ENCODE data around the gene ATM.

The ATM gene

DNA sequence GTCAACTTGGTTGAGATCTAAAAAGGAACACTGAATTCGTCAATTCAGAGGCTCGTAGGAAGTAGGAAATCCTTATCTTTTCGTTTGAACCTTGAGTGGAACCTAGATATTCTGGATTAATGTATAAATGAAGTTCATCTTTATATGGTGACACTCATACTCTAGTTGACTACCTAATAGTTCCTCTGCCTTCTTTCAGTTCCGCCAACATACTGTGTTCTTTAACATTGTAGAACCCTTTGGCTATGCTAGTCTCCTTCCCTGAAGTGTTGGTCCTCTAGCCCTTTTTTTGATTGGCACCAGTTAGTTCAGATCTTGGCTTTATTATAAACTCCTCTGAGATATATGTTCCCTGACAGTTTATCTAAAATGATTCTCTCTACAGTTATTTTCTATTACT is 1.5 kb downstream of the ATM start:
- TF ChIP-seq, protein P1, sequence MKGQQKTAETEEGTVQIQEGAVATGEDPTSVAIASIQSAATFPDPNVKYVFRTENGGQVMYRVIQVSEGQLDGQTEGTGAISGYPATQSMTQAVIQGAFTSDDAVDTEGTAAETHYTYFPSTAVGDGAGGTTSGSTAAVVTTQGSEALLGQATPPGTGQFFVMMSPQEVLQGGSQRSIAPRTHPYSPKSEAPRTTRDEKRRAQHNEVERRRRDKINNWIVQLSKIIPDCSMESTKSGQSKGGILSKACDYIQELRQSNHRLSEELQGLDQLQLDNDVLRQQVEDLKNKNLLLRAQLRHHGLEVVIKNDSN (IDR thresholded peaks at IDR 0.05): no peak
- TF ChIP-seq NFIC (IDR thresholded peaks at IDR 0.05): no peak
- no peak for TF ChIP-seq TCF12 (IDR thresholded peaks at IDR 0.05; ENCODE audit: low read depth)
- TF ChIP-seq RAD21 (IDR thresholded peaks at IDR 0.05; ENCODE audit: low read depth): no peak
- no peak for TF ChIP-seq CEBPB (IDR thresholded peaks at IDR 0.05)
- no peak for TF ChIP-seq YY1 (IDR thresholded peaks at IDR 0.05; ENCODE audit: low read depth)
- TF ChIP-seq EGR1 (IDR thresholded peaks at IDR 0.05): no peak
- no peak for TF ChIP-seq EP300 (IDR thresholded peaks at IDR 0.05; ENCODE audit: borderline replicate concordance)
- no peak for TF ChIP-seq CREB1 (IDR thresholded peaks at IDR 0.05; ENCODE audit: low read depth)
- no peak for TF ChIP-seq TAF1 (IDR thresholded peaks at IDR 0.05; ENCODE audit: low read depth)
- TF ChIP-seq ZBTB7A (IDR thresholded peaks at IDR 0.05; ENCODE audit: low read depth): no peak
- no peak for TF ChIP-seq FOXM1 (IDR thresholded peaks at IDR 0.05; ENCODE audit: borderline replicate concordance, low read depth)
- TF ChIP-seq, protein P2, sequence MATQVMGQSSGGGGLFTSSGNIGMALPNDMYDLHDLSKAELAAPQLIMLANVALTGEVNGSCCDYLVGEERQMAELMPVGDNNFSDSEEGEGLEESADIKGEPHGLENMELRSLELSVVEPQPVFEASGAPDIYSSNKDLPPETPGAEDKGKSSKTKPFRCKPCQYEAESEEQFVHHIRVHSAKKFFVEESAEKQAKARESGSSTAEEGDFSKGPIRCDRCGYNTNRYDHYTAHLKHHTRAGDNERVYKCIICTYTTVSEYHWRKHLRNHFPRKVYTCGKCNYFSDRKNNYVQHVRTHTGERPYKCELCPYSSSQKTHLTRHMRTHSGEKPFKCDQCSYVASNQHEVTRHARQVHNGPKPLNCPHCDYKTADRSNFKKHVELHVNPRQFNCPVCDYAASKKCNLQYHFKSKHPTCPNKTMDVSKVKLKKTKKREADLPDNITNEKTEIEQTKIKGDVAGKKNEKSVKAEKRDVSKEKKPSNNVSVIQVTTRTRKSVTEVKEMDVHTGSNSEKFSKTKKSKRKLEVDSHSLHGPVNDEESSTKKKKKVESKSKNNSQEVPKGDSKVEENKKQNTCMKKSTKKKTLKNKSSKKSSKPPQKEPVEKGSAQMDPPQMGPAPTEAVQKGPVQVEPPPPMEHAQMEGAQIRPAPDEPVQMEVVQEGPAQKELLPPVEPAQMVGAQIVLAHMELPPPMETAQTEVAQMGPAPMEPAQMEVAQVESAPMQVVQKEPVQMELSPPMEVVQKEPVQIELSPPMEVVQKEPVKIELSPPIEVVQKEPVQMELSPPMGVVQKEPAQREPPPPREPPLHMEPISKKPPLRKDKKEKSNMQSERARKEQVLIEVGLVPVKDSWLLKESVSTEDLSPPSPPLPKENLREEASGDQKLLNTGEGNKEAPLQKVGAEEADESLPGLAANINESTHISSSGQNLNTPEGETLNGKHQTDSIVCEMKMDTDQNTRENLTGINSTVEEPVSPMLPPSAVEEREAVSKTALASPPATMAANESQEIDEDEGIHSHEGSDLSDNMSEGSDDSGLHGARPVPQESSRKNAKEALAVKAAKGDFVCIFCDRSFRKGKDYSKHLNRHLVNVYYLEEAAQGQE (IDR thresholded peaks at IDR 0.05; ENCODE audit: low read depth): no peak
- TF ChIP-seq, protein P3, sequence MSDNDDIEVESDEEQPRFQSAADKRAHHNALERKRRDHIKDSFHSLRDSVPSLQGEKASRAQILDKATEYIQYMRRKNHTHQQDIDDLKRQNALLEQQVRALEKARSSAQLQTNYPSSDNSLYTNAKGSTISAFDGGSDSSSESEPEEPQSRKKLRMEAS (IDR thresholded peaks at IDR 0.05): no peak

DNA sequence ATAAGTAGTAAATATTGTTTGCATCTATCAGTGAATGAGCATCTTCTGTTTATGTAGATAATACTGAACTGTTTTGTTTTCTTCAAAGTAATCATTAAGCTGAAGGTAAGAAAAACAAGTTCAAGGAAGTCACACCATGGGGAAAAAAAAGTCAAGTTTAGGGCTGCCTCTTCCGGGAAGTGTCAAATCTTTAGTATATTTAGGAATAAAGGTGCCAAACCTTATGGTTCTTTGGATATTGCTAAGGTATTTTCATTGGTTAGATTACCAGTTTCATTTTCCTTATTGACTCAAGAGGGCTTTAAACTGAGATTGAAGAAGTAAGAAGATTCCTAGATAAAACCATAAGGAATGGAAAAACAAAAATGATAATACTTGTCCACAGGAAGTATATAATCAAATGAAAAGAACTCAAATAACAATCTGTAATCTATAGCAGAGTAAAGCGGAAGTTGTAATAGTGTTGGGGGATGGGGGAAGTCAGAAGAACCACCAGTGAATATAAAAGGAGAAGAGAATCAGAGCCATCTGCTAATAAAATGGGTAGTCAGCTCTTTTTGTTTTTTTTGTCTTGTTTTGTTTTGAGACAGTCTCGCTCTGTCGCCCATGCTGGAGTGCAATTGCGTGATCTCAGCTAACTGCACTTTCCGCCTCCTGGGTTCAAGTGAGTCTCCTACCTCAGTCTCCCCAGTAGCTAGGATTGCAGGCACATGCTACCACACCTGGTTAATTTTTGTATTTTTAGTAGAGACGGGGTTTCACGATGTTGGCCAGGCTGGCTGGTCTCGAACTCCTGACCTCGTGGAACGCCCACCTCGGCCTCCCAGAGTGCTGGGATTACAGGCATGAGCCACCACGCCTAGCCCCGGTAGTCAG is 2.3 kb downstream of the ATM start:
- TF ChIP-seq, protein P2 (IDR thresholded peaks at IDR 0.05; ENCODE audit: low read depth): no peak
- TF ChIP-seq YY1 (IDR thresholded peaks at IDR 0.05; ENCODE audit: low read depth) (no peak), FOXM1 (IDR thresholded peaks at IDR 0.05; ENCODE audit: borderline replicate concordance, low read depth) (no peak), ZBTB7A (IDR thresholded peaks at IDR 0.05; ENCODE audit: low read depth) (no peak), CEBPB (IDR thresholded peaks at IDR 0.05) (no peak), TAF1 (IDR thresholded peaks at IDR 0.05; ENCODE audit: low read depth) (no peak), RAD21 (IDR thresholded peaks at IDR 0.05; ENCODE audit: low read depth) (no peak), TEAD4 (IDR thresholded peaks at IDR 0.05) (no peak), NFIC (IDR thresholded peaks at IDR 0.05) (no peak), TCF12 (IDR thresholded peaks at IDR 0.05; ENCODE audit: low read depth) (no peak), EP300 (IDR thresholded peaks at IDR 0.05; ENCODE audit: borderline replicate concordance) (no peak)
- TF ChIP-seq, protein P3 (IDR thresholded peaks at IDR 0.05): no peak
- TF ChIP-seq, protein P1 (IDR thresholded peaks at IDR 0.05): no peak

DNA sequence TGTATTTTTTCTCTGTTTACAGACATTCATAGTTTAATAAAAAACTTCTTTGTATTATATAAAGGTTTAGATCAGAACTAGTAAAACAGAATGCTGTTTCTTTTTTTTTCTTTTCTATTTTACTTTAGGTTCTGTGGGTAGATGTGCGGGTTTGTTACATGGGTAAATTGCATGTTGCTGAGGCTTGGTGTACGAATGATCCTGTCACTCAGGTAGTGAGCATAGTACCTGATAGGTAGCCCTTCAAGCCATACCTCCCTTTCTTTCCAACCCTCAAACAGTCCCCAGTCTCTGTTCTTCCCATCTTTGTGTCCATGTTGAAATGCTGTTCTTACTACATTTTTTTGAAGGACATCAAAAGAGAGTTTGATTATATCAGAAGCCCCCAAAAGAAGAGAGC is 3.2 kb downstream of the ATM start:
- TF ChIP-seq TAF1 (IDR thresholded peaks at IDR 0.05; ENCODE audit: low read depth) (no peak), EGR1 (IDR thresholded peaks at IDR 0.05) (no peak), YY1 (IDR thresholded peaks at IDR 0.05; ENCODE audit: low read depth) (no peak)
- TF ChIP-seq, protein P1 (IDR thresholded peaks at IDR 0.05): no peak

DNA sequence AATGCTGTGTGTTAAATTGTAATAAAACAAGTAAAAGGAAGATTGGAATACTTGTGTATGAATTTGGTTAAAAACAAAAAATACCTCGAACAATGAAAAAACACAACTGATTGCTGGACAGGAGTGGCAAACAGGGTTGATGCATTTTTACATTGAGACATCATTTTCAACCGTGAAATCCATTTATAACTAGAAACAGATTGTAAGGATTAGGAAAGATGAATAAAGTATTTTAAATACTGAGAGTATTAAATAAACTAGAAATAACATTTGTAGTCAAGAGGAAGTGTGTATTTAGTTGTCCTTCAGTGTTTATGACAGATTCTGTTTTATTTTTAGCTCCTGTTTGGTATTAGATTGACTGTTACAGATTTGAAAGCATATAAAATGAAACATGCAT is 5.4 kb downstream of the ATM start:
- TF ChIP-seq EGR1 (IDR thresholded peaks at IDR 0.05) (no peak), CEBPB (IDR thresholded peaks at IDR 0.05) (no peak), TAF1 (IDR thresholded peaks at IDR 0.05; ENCODE audit: low read depth) (no peak), TCF12 (IDR thresholded peaks at IDR 0.05; ENCODE audit: low read depth) (no peak), FOXM1 (IDR thresholded peaks at IDR 0.05; ENCODE audit: borderline replicate concordance, low read depth) (no peak), RAD21 (IDR thresholded peaks at IDR 0.05; ENCODE audit: low read depth) (no peak)
- TF ChIP-seq, protein P2 (IDR thresholded peaks at IDR 0.05; ENCODE audit: low read depth): no peak
- TF ChIP-seq, protein P3 (IDR thresholded peaks at IDR 0.05): no peak

Measured in Ishikawa (cell line).